GM10847 (cell line): ENCODE results near the gene CA7.

Experiments used
- POLR2A ChIP-seq: IDR thresholded peaks from 2 replicates; pipeline ENCODE4 v1.6.1; 2011; ENCODE audit not compliant: insufficient read length; ENCODE audit errors: extremely low read depth

Gene CA7

DNA sequence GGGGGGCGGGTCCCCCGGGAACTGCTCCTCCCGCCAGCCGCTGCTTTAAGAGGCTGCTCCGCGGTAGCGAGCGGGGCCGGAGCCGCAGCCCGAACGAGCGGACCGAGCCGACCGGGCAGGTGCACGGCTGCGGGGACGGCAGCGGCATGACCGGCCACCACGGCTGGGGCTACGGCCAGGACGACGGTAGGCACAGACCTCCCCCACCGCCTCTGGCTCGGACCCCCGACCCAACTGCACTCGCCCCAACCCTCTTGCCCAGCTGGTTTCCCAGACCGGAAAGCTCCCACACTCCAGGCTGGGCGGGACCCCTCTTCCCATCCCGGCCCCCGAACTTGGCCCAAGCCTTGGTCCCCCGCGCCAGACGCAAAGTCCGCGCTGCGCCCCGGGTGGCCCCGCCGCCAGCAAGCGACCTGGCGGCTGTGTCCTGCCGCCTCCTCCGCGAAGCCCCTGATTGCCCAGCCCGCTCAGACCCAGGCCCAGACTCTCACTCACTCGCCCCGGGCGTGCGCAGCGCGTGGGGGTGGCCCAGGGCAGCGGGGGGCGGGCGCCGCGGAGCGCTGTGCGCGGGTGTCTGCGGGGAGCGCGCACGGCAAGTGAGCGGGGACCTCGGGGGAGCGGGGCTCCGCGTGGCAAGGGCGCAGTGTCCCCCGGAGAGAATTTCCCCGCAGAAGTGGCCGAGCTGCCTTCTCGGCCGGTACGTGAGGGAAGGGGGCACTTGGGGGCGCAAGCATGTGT, at the start of gene CA7:
TSS of gene CA7 (plus strand) at position 73 of the 738 bp plus-strand sequence. CDS start at position 147, 74 bp downstream.
- no peak for TF ChIP-seq POLR2A

DNA sequence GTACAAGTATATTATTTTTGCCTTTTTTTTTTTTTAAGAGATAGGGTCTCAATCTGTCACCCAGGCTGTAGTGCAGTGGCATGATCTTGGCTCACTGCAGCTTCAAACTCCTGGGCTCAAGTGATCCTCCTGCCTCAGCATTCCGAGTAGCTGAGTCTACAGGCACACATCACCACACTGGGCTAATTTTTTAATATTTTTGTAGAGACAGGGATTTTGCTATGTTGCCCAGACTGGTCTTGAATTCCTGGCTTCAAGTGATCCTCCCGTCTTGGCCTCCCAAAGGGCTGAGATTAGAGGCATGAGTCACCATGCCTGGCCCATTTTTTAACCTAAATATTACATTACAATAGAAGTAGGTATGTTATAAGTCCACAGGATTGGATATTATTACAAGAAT, 46.1 kb upstream of the CA7 start:
- TF ChIP-seq POLR2A, result no peak

- TF ChIP-seq POLR2A, result no peak
Measured at GRCh38 chr16:66800856-66801255, 43.4 kb upstream of the CA7 start.

DNA sequence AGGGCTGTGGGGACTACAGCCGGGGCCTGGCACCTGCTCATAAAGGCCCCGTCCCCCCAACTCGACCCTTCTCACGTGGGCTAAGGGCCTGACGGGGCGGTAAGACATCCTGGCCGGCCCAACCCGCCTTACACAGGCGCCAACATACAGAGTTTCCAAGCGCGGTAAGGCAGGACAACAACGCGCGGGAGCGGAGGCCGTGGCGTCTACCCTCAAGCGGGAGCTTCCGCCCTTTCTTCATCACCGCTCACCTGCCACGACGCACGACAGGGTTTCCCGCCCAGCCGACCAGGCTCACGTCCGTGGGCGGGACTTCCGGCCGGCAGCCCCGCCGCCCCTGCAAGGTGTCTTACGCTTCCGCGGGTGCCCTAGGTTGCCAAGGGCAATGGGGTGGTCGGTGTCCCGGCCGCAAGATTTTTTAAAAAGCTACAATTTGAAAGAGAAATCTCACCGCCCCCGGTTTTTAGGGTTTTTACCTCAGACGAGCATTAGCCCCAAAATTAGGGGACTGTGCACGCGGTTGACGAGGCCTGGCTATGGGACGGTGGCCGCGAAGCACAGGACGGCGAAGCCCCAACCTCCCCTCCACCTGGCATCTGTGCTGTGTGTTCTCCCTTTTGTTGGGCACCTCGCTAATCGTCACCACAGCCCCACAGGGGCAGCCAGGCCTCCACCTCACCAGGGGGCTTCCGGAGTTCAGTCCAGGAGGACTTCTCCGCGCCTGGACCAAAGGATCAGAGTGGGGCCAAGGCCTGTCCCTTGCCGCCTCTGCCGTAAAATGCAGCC, 42.7 kb upstream of the CA7 start, which contains the start of gene TERB1:
TSS of gene TERB1 (minus strand) at position 265 of the 786 bp plus-strand sequence. CDS start 4,786 bp downstream, outside the sequence.
- no peak for TF ChIP-seq POLR2A

- TF ChIP-seq POLR2A, result no peak
Measured at GRCh38 chr16:66802159-66802558, 42.1 kb upstream of the CA7 start.

GRCh38 chr16:66809765-66810164, 34.4 kb upstream of the CA7 start:
- TF ChIP-seq POLR2A, result no peak

DNA sequence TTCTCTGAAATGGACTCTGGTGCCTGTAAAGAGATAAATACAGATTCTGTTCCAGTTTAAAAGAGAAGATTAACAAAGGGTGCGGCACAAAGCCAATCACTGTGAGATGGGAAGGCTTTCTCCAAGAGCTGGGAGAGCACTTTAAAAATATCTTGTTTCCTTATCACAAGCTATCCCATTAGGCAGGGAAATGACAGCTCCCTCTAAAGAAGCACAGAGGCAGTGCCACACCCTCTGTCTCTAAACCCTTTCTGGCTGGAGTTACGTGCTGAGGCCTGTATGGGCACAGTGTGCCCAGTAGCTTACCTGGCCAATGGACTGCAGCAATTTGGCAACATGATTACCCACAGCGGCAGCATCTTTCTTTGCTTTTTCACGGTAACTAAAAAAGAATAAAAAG, 33.8 kb upstream of the CA7 start:
- TF ChIP-seq POLR2A, result no peak

DNA sequence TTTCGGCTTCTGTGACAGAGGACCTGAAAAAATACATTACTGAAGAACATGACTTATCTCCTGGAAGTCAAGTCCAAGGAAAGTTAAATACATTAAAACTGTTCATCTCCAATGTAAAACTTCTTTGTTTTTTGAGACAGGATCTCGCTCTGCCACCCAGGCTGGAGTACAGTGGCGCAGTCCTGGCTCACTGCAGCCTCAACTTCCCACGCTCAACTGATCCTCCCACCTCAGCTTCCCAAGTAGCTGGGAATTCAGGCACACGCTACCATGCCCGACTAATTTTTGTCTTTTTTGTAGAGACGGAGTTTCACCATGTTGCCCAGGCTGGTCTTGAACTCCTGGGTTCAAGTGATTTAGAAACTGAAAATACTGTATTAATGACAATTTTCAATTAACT, 33.2 kb upstream of the CA7 start:
- no peak for TF ChIP-seq POLR2A

GRCh38 chr16:66814734-66815133, 29.5 kb upstream of the CA7 start:
- no peak for TF ChIP-seq POLR2A

GRCh38 chr16:66824006-66824405, 20.2 kb upstream of the CA7 start:
- no peak for TF ChIP-seq POLR2A

- TF ChIP-seq POLR2A, result peak; percentile 86
Measured at GRCh38 chr16:66830422-66831404, 13.5 kb upstream of the CA7 start, which contains the start of gene NAE1. NAE1 (minus strand) TSS chr16:66830976; CDS start chr16:66830899, 77 bp downstream.

DNA sequence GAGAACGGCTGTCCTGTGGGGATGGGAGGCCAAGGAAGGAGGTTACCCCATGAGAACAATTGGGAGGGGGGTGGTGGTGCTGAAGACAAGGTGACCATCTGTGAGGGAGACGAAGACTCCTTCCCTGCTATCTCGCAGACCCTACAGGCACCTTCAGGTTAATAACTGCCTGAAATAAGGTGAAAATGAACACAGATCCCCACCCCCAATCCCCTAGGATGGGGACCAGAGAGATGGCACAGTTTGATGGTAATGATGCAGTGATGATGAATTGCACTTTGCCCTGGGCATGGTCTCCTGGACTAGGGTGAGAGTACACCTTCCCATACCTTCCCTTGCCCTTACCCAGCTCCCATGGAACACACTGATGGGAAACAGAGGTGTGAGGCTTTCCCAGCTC, 12.0 kb upstream of the CA7 start:
- no peak for TF ChIP-seq POLR2A

- TF ChIP-seq POLR2A, result no peak
Measured at GRCh38 chr16:66832661-66833305, 11.4 kb upstream of the CA7 start.

DNA sequence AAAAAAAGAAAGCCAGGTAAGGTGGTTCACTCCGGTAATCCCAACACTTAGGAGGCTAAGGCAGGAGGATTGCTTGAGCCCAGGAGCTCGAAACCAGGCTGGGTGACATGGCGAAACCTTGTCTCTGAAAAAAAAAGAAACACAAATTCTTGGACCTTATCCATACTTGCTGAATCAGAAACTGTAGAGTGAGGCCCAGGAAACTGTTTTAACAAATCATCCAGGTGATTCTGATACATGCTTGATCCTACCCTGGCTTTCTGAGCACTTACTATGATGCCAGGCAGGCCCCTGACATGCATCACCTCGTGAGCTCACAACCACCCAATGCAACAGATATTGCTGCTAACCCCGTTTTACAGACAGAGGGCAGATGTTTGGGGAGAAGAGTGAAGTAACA, 9.5 kb upstream of the CA7 start:
- TF ChIP-seq POLR2A, result no peak
